Measurements from ENCODE around the gene FBXL13. TPM values are rescaled to one million over a fixed set of nuclear protein-coding genes. Genes with fewer than 3 reads are reported as not detected.

Gene FBXL13
- total RNA-seq, 3 donors from 2014 or later (not counting 1 experiment from before 2014, with no cell fraction given), result 0.70 to 0.89 (median 0.85) TPM

GRCh38 chr7:102833343-102833742 is 241.3 kb downstream of the FBXL13 start:
- no peaks in the 10 kb centered on the region for H3K9me3 ChIP-seq (ENCODE audit: control insufficient read depth, insufficient read depth, low read length)
- H3K4me3 Mint-ChIP-seq, result no peak overlapping the region
- H3K4me1 ChIP-seq (ENCODE audit: control insufficient read depth, insufficient read depth, low read length), result no peaks in the 10 kb centered on the region
- no peak overlapping the region for H3K4me3 ChIP-seq (ENCODE audit: low read length)
- 100% methylated on average over 5 of the region's 5 CpGs for WGBS (ENCODE audit: insufficient coverage)
- ATAC-seq (no peak), DNase-seq (no peak)
- no peaks in the 10 kb centered on the region for H3K27me3 ChIP-seq (ENCODE audit: control insufficient read depth, insufficient read depth, low read length)
- H3K27ac Mint-ChIP-seq, result no peak overlapping the region
- H3K27me3 Mint-ChIP-seq (ENCODE audit: low read depth in 2 of 2), result no peaks in the 10 kb centered on the region
- H3K27ac ChIP-seq (ENCODE audit: low read length), result no peak overlapping the region
- H3K9me3 Mint-ChIP-seq, result no peaks in the 10 kb centered on the region
- H3K36me3 ChIP-seq (ENCODE audit: control insufficient read depth, insufficient read depth, low read length), result no peaks in the 10 kb centered on the region
- no peaks in the 10 kb centered on the region for H3K36me3 Mint-ChIP-seq
- H3K4me1 Mint-ChIP-seq, result no peaks in the 10 kb centered on the region
- TF ChIP-seq CTCF (IDR thresholded peaks at IDR 0.05), result no peak
- intact Hi-C loops (cut with micrococcal nuclease), result no loop called here

- no peaks in the 10 kb centered on the region for H3K27me3 ChIP-seq (ENCODE audit: control insufficient read depth, insufficient read depth, low read length)
- H3K36me3 ChIP-seq (ENCODE audit: control insufficient read depth, insufficient read depth, low read length), result no peaks in the 10 kb centered on the region
- Mint-ChIP-seq H3K36me3 (no peaks in the 10 kb centered on the region), H3K27ac (no peak overlapping the region), H3K9me3 (no peaks in the 10 kb centered on the region), H3K4me3 (no peak overlapping the region), H3K27me3 (ENCODE audit: low read depth in 2 of 2) (no peaks in the 10 kb centered on the region), H3K4me1 (no peaks in the 10 kb centered on the region)
- no peaks in the 10 kb centered on the region for H3K9me3 ChIP-seq (ENCODE audit: control insufficient read depth, insufficient read depth, low read length)
- no peak for TF ChIP-seq CTCF (IDR thresholded peaks at IDR 0.05)
- H3K27ac ChIP-seq (ENCODE audit: low read length), result no peak overlapping the region
- 93% methylated on average over 1 of the region's 1 CpG for WGBS (ENCODE audit: insufficient coverage)
- DNase-seq, result no peak
- ATAC-seq, result no peak
- intact Hi-C loops (cut with micrococcal nuclease), result no loop called here
- no peak overlapping the region for H3K4me3 ChIP-seq (ENCODE audit: low read length)
- no peaks in the 10 kb centered on the region for H3K4me1 ChIP-seq (ENCODE audit: control insufficient read depth, insufficient read depth, low read length)
Measured at GRCh38 chr7:102832674-102833073, 241.9 kb downstream of the FBXL13 start.

GRCh38 chr7:102830197-102830596 is 244.4 kb downstream of the FBXL13 start:
- WGBS (ENCODE audit: insufficient coverage), result 97% methylated on average over 2 of the region's 2 CpGs
- Mint-ChIP-seq H3K4me3 (no peak overlapping the region), H3K36me3 (no peaks in the 10 kb centered on the region), H3K27ac (no peak overlapping the region), H3K27me3 (ENCODE audit: low read depth in 2 of 2) (no peaks in the 10 kb centered on the region), H3K9me3 (no peaks in the 10 kb centered on the region), H3K4me1 (no peaks in the 10 kb centered on the region)
- no peak for DNase-seq
- H3K4me1 ChIP-seq (ENCODE audit: control insufficient read depth, insufficient read depth, low read length), result no peaks in the 10 kb centered on the region
- no peak overlapping the region for H3K4me3 ChIP-seq (ENCODE audit: low read length)
- intact Hi-C loops (cut with micrococcal nuclease), result no loop called here
- no peak for TF ChIP-seq CTCF (IDR thresholded peaks at IDR 0.05)
- no peaks in the 10 kb centered on the region for H3K36me3 ChIP-seq (ENCODE audit: control insufficient read depth, insufficient read depth, low read length)
- H3K27ac ChIP-seq (ENCODE audit: low read length), result no peak overlapping the region
- no peaks in the 10 kb centered on the region for H3K27me3 ChIP-seq (ENCODE audit: control insufficient read depth, insufficient read depth, low read length)
- no peak for ATAC-seq
- no peaks in the 10 kb centered on the region for H3K9me3 ChIP-seq (ENCODE audit: control insufficient read depth, insufficient read depth, low read length)

- TF ChIP-seq CTCF (IDR thresholded peaks at IDR 0.05), result no peak
- H3K36me3 Mint-ChIP-seq, result no peaks in the 10 kb centered on the region
Measured at GRCh38 chr7:102829075-102829474, 245.5 kb downstream of the FBXL13 start.

More at GRCh38 chr7:102829075-102829474, 245.5 kb downstream of the FBXL13 start:
- H3K4me1 Mint-ChIP-seq, result no peaks in the 10 kb centered on the region
- ATAC-seq, result no peak
- H3K27ac Mint-ChIP-seq, result no peak overlapping the region
- 98% methylated on average over 3 of the region's 3 CpGs for WGBS (ENCODE audit: insufficient coverage)
- H3K9me3 Mint-ChIP-seq, result no peaks in the 10 kb centered on the region
- no peak overlapping the region for H3K4me3 Mint-ChIP-seq
- no peaks in the 10 kb centered on the region for H3K36me3 ChIP-seq (ENCODE audit: control insufficient read depth, insufficient read depth, low read length)
- no peaks in the 10 kb centered on the region for H3K27me3 Mint-ChIP-seq (ENCODE audit: low read depth in 2 of 2)
- DNase-seq, result no peak
- no peaks in the 10 kb centered on the region for H3K9me3 ChIP-seq (ENCODE audit: control insufficient read depth, insufficient read depth, low read length)
- H3K27ac ChIP-seq (ENCODE audit: low read length), result no peak overlapping the region
- no peak overlapping the region for H3K4me3 ChIP-seq (ENCODE audit: low read length)
- no peaks in the 10 kb centered on the region for H3K4me1 ChIP-seq (ENCODE audit: control insufficient read depth, insufficient read depth, low read length)
- H3K27me3 ChIP-seq (ENCODE audit: control insufficient read depth, insufficient read depth, low read length), result no peaks in the 10 kb centered on the region
- intact Hi-C loops (cut with micrococcal nuclease), result no loop called here
